Adipocyte (in vitro differentiated cells): ENCODE results near the gene DGUOK.

Experiments
- DNase-seq: peaks from one replicate; pipeline ENCODE4 v3.0.0-alpha.2; 2015; ENCODE audit warnings: low read depth
- H3K27me3 ChIP-seq: replicated peaks from 2 replicates; pipeline ENCODE4 v1.7.0; 2013; ENCODE audit warnings: mild to moderate bottlenecking, low read length, moderate library complexity; ENCODE audit not compliant: control insufficient read depth, insufficient read depth
- H3K36me3 ChIP-seq: 2 replicates; pipeline ENCODE4 v1.7.0; 2013; ENCODE audit warnings: low read length, mild to moderate bottlenecking, moderate library complexity; ENCODE audit not compliant: control insufficient read depth, insufficient read depth, severe bottlenecking
- H3K4me1 ChIP-seq: 2 replicates; pipeline ENCODE4 v1.7.0; 2013; ENCODE audit warnings: mild to moderate bottlenecking, low read length, moderate library complexity; ENCODE audit not compliant: control insufficient read depth, insufficient read depth
- H3K4me3 ChIP-seq: 2 replicates; pipeline ENCODE4 v1.7.0; 2013; ENCODE audit warnings: mild to moderate bottlenecking, low read length, moderate library complexity
- H3K9ac ChIP-seq: 2 replicates; pipeline ENCODE4 v1.7.0; 2013; ENCODE audit warnings: mild to moderate bottlenecking, low read length, moderate library complexity
- H3K9me3 ChIP-seq: 2 replicates; pipeline ENCODE4 v1.7.0; 2013; ENCODE audit warnings: mild to moderate bottlenecking, low read length, moderate library complexity; ENCODE audit not compliant: control insufficient read depth

DGUOK gene

DNA sequence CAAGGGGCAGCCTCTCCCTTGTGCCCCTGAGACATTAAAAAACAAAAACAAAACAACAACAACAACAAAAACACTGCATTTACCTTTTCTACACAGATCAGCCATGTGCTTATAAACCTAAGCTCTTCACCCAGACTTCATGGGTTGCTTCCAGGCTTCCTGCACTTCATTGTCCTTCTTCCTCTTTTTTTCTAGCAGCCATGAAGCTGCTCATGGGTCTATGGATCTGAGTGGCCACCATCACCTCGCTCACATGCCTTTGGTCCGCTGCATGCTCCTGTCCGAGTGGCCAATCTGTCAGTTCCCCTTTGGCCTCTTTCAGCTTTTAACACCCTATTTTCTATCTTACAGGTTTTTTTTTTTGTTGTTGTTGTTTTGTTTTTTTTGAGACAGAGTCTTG lies 49.1 kb downstream of the DGUOK start:
- peaks cover 17% of the 10 kb centered on the region for H3K4me1 ChIP-seq
- H3K9me3 ChIP-seq: no peaks in the 10 kb centered on the region
- no peak overlapping the region for H3K4me3 ChIP-seq
- DNase-seq: no peak
- no peaks in the 10 kb centered on the region for H3K36me3 ChIP-seq
- peaks cover 3% of the 10 kb centered on the region for H3K27me3 ChIP-seq
- H3K9ac ChIP-seq: no peak overlapping the region

DNA sequence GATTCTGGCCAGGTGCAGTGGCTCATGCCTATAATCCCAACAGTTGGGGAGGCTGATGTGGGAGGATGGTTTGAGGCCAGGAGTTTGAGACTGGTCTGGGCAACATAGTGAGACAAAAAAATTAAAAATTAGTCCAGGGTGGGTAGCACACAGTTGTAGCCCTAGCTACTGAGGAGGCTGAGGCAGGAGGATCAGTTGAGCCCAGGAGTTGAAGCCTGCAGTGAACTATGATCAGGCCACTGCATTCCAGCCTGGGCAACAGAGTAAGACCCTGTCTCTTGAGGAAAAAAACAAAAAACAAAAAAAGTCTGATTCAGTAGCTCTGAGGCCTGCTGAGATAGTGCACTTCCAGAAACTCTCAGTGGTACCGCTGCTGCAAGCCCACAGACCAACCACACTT lies 50.1 kb downstream of the DGUOK start:
- Histone ChIP-seq H3K4me1 (peaks cover 16% of the 10 kb centered on the region), H3K27me3 (peaks cover 3% of the 10 kb centered on the region), H3K9ac (no peak overlapping the region), H3K36me3 (no peaks in the 10 kb centered on the region), H3K4me3 (no peak overlapping the region), H3K9me3 (no peaks in the 10 kb centered on the region)
- no peak for DNase-seq

DNA sequence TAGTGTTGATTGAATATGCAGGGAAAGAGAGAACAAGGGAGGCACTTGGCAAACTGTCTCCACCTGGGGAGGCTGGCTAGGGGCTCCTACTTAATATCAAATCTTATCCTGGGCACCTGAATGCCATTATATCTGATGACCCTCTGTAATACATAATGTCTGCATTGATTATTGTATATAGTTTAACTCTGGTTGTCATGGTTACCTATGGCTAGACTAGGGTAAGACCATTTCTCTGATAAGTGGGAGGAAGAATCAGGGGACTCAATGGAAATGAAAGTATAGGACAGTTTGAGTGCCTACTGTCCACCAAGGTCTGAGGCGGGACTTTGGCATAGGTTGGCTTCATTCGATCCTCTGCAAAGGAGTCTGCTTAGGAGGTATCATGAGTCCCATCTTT lies 50.8 kb downstream of the DGUOK start:
- Histone ChIP-seq H3K9ac (no peak overlapping the region), H3K4me3 (no peak overlapping the region), H3K36me3 (no peaks in the 10 kb centered on the region), H3K9me3 (no peaks in the 10 kb centered on the region), H3K27me3 (peaks cover 3% of the 10 kb centered on the region), H3K4me1 (peaks cover 21% of the 10 kb centered on the region)
- DNase-seq: no peak

DNA sequence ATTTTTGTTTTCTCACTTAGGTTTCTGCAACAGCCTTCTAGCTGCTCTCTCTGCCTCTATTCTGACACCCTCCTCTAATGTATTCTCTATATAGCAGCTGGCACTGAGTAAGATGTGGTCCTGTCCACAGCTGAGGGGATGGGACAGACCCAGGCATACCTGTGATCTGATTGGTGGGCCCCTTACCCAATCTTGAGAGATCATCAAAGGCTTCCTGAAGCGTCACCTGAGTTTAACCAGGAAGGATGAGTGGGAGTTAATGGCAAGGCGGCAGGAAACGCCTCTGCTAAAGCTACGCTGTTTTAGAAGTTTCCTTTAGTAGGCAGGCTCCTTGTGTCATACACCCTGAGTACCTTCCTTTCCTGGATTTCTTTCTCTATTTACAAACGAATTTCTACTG lies 52.3 kb downstream of the DGUOK start:
- no peak overlapping the region for H3K4me3 ChIP-seq
- H3K36me3 ChIP-seq: no peaks in the 10 kb centered on the region
- H3K9me3 ChIP-seq: no peaks in the 10 kb centered on the region
- no peak for DNase-seq
- H3K9ac ChIP-seq: no peak overlapping the region
- H3K4me1 ChIP-seq: peaks cover 30% of the 10 kb centered on the region
- no peaks in the 10 kb centered on the region for H3K27me3 ChIP-seq

DNA sequence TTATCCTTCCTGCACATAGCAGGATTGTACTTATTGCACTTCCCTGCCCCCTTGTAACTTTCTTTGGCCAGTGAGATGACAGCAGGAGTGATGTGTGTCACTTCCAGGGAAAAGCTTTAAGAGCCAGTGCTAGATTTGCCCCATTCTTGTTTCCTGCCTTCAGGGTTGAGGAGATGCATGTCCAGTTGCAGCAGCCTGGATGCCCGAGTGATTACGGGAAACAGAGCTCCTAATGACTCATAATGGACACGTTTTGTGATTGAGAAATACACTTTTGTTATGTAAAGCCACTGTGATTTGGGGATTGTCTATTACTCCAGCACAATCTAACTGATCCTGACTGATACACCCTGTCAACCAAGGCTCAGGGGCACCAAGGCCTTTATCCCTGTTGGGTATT lies 53.0 kb downstream of the DGUOK start:
- Histone ChIP-seq H3K27me3 (no peaks in the 10 kb centered on the region), H3K4me1 (peaks cover 33% of the 10 kb centered on the region), H3K9me3 (no peaks in the 10 kb centered on the region), H3K9ac (no peak overlapping the region), H3K36me3 (no peaks in the 10 kb centered on the region), H3K4me3 (no peak overlapping the region)
- DNase-seq: peak; percentile 92

DNA sequence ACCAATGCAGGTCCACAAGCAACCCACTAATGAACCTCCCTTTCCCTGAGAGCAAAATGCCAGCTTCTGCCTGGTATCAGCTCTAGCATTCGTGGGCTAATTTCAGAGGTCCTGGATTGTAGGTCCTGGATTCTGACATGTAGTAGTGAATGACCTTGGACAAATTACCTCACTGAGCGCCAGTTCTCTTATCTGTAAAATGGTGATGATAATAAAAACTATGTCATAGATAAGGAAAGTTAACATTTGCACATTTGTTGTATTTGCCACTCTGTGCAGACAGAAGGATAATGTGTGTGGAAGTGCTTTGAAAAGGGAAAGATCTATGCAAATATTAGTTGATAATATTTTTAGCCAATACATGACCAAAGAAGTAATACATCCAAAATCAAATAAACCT lies 53.9 kb downstream of the DGUOK start:
- Histone ChIP-seq H3K9ac (no peak overlapping the region), H3K4me1 (peaks cover 33% of the 10 kb centered on the region), H3K36me3 (no peaks in the 10 kb centered on the region), H3K27me3 (no peaks in the 10 kb centered on the region), H3K4me3 (no peak overlapping the region), H3K9me3 (no peaks in the 10 kb centered on the region)
- no peak for DNase-seq

DNA sequence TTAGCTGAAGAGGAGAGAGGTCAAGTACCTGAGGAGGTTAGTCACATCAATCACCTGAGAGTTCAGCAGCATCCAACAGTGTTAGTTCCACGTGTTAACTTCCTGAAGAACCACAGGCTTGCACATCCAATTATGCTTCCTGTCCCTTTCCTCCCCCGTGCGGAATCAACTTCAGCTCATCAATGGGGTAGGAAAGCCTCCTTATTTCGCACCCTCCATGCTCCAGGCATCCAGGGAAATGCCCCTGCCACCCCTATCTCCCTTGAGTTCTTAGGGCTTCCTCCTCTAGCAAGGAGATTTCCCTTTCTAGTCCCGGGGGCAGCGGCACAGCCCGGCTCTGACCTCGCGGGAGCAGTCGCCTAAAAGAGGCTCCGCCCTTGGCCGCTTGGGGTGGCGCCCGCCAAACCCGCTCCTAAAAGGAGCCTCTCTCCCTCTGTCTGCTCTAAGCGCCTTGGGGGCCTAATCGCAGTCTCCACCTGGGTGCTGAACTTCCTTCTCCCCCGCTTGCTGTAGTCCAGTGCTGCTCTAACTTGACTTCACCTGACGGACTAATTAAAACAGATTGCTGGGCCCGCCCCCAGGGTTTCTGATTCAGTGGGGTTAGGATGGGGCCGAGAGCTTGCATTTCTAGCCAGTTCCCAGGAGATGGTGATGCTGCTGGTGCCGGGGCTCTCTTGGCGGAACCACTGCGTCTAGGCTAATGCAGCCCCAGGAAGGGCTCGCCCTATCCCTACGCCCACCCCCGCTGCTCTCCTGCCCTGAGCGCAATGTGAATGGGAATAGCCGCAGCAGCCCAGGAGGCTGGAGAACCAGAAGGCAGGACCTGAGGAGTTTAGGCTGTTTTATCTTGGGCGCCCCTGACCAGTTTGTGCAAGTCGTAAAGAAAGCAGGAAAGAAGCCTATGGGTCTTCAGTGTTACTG lies 54.7 kb downstream of the DGUOK start:
- Histone ChIP-seq H3K36me3 (no peaks in the 10 kb centered on the region), H3K27me3 (no peaks in the 10 kb centered on the region), H3K4me3 (peak overlapping the region; percentile 75), H3K4me1 (peaks cover 37% of the 10 kb centered on the region), H3K9ac (peak overlapping the region; percentile 52), H3K9me3 (no peaks in the 10 kb centered on the region)
- peak; percentile 39 for DNase-seq

DNA sequence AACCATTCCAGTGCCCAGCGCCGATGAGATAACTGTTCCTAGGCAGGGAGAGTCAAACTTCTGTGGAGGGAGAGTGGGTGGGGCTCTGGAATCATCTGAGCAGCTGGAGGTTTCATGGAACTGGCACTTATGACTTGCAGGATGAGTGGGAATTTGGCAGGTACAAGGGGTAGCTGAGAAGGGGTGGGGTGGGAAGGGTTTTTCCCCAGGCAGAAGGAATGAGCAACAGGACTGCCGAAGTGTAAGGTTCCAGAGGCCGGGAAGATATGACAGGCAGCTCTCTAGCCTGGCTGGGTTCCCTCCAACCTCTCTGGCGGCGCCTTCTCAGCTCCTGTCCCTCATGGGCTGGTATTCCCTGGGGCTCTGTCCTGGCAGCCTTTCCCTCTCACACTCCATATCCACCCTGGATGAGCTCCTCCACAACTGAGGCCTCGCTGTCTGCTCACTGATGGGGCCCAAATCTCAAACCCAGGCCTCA lies 55.5 kb downstream of the DGUOK start:
- Histone ChIP-seq H3K9me3 (no peaks in the 10 kb centered on the region), H3K4me3 (peak overlapping the region; percentile 75), H3K36me3 (no peaks in the 10 kb centered on the region), H3K4me1 (peaks cover 37% of the 10 kb centered on the region), H3K9ac (no peak overlapping the region), H3K27me3 (peaks cover under 1% of the 10 kb centered on the region)
- no peak for DNase-seq

DNA sequence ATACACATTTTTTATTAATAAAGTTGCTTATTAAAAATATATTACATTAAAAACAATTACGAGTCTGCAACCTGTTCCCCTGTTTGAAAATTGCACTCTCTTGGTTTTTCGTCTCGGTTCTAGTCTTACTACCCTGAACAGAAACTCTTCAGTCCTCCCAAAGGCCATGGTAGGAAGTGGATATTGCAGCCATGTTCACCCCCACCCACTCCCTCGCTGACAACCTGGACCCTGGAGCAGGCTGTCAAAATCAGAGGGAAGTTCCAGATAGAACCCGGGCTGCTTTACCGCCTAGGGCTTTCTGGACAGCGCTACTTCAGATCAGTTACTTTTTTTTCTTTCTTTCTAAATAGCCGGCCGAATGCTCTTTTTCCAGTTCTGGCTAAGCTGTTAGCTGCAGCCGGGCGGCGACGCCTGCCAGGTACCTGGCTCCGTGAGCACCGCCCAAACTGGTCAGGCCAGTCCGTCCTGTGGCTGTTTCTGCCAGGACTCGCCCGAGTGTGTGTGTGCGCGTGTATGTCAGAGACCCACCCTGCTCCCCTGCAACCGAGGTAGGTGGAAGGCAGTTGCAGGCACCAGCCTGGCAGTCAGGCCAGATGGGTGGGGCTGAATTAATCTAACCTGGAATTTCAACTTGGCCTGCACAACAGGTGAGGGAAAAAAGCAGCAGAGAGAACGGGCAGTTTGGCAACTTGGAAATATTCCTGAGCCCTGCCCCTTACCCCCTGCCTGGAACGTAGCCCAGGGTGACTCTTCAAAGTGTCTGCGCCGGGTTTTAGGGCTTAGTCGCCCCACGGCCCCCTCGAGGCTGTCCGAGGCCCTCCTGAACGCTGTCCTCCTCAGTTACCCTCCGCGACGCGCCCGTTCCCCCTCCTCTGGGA lies 56.9 kb downstream of the DGUOK start:
- no peak for DNase-seq
- peaks cover 37% of the 10 kb centered on the region for H3K4me1 ChIP-seq
- peaks cover 9% of the 10 kb centered on the region for H3K27me3 ChIP-seq
- no peaks in the 10 kb centered on the region for H3K36me3 ChIP-seq
- H3K9me3 ChIP-seq: no peaks in the 10 kb centered on the region
- peak overlapping the region; percentile 55 for H3K9ac ChIP-seq
- peak overlapping the region; percentile 68 for H3K4me3 ChIP-seq

DNA sequence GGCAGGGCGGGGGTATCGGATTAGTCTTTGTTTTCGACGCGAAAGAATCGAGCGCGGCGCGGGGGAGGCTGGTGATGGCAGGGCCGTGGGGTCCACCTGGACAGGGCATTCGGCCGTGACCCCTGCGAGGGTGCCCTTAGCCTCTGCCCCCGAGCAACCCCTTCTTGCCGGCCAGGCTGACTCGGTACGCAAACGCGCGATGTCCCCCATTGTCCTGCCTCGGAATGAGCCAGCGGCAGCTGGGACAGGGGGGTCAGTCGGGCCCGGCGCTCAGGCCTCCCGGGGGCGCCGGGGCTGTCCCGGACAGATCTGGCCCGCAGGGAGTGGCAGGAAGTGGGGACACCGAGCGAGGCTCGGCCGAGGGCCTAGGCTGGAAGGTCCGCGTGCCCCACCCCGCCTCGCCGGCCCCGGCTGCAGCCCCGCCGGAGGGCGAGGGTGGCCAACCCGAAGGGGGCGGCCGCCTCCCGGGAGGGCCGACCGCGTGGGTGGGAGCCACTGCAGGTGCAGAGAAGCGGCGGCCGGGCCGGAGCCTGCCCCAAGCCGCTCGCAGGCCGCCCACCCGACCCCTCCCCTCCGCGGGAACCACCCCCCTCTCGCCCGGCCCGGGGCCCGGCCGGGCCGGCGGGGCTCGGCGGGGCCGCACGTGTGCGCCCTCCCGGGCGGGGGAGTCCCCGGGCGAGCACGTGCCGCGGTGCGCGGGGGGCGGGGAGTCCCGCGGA lies 57.7 kb downstream of the DGUOK start, which contains the start of gene TET3:
Gene TET3 (plus strand): TSS at position 708 of the 719 bp plus-strand sequence. CDS start 1,494 bp downstream, outside the sequence.
- Histone ChIP-seq H3K9ac (peak within 1 kb of the TSS; percentile 78), H3K4me3 (peak within 1 kb of the TSS; percentile 79), H3K9me3 (no peaks in the 10 kb centered on the region), H3K27me3 (peaks cover 9% of the 10 kb centered on the region), H3K36me3 (no peaks in the 10 kb centered on the region), H3K4me1 (peaks cover 36% of the 10 kb centered on the region)
- DNase-seq: peak; percentile 63
